HG03280 (cell line): Measurements from ENCODE around the gene SPTB.

Experiments used
- ATAC-seq: cut with Tn5 transposase; IDR thresholded peaks from one replicate; pipeline ENCODE4 v1.9.1; 2021; ENCODE audit warnings: mild to moderate bottlenecking, moderate library complexity; ENCODE audit not compliant: unreplicated experiment

SPTB gene

DNA sequence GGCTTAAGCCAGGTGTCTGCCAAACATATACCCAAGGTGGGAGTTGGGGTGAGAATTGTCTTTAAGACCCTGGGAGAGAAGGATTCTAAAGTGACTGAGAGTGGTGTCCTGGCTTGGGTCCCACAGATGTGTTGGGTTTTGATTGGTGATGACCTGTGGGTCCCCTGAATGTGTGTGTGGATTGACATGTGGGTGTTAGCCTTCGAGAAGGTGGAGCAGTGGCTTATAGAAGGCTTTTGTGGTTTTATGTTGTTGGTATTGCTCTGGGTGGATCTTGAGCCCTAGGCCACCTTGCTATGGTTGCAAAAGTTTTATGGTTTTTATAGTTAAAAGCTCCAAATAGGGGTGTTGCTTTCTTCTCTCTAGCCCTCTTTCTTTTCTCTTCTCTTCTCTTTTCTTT is 145.8 kb downstream of the SPTB start:
- ATAC-seq = no peak

DNA sequence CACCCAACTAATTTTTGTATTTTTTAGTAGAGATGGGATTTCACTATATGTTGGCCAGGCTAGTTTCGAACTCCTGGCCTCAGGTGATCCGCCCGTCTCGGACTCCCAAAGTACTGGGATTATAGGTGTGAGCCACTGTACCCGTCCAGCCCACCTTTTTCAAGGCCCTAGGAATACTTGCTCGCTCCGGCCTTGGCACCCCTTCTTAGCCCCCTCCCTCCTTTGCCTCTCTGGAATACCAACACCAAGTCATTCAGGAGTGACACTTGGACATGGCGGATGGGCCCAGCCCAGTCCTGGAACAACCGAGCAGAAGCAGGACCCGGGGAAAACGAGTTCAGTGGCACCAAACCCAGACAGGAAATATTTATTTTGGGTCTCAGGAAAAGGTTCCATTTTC is 146.4 kb downstream of the SPTB start:
- ATAC-seq = no peak

GRCh38 chr14:64732536-64733120 is 147.1 kb downstream of the SPTB start:
- no peak for ATAC-seq

DNA sequence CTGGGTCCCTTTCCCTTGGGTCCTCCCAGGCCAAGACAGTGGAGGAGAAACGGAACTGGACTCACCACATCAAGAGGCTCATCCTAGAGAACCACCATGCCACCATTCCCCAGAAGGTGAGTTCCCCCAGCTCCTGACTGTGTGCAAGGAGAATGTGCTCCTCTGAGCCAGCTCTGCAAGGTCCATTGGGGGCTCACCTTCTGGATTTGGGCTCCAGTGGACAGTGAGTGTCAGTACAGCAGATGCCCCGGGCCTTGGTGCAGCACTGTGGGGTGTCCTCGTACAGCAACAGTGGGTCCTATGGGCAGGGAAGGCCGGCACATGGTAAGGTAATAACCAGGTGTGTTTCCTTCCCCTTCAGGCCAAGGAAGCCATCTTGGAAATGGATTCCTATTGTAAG is 147.6 kb downstream of the SPTB start:
- ATAC-seq = no peak

DNA sequence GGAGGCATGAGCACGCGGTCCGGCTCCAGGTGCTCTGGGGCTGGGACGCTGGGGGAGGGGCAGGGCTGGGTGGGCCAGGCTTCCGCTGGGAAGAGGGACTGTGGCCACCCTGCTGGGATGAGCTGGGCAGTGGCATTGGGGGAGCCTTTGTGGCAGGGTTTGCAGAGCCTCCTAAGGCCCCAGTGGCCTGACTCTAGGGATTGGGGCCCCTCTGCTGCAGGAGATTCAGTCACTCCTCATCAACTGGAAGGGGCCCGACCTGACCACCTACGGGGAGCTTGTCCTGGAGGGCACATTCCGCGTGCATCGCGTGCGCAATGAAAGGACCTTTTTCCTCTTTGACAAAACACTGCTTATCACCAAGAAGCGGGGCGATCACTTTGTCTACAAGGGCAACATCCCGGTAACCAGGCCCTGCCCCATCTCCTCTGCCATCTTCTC is 148.5 kb downstream of the SPTB start:
- ATAC-seq = no peak

GRCh38 chr14:64730681-64731080 is 149.0 kb downstream of the SPTB start:
- no peak for ATAC-seq

GRCh38 chr14:64730061-64730440 is 149.7 kb downstream of the SPTB start:
- no peak for ATAC-seq

DNA sequence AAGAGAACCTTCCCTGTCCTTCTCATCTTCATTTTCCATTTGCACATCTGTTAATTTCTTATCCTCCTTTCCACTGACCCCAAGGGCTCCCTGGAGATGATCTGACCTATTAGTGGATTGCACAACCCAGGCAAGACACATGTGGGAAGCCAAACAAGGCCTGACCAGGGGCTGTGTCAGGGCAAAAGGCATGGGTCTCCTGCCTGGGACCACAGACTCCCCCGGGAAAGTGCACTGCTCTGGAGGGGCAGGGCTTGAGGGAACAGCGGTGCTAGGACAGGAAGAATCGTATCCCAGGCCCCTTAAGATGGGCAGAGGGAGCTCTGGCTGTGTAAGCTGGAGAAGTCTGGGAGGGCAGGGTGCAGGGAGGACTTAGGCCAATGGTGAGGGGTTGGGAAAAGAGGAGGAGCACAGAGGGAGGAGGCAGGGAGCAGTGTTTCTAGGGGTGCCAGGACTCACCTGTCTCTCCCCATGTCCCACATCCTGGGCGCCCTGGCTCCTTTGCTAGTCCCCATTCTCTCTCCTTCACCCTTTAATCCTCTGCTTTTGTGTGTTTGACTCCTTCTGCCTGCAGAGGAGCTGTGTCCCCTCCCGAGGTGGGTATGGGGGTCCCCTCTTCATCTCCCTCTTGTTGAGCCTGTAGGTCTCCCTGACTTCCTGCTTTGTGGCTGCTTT is 150.2 kb downstream of the SPTB start:
- ATAC-seq = no peak

GRCh38 chr14:64728856-64729255 is 150.9 kb downstream of the SPTB start:
- ATAC-seq = no peak

DNA sequence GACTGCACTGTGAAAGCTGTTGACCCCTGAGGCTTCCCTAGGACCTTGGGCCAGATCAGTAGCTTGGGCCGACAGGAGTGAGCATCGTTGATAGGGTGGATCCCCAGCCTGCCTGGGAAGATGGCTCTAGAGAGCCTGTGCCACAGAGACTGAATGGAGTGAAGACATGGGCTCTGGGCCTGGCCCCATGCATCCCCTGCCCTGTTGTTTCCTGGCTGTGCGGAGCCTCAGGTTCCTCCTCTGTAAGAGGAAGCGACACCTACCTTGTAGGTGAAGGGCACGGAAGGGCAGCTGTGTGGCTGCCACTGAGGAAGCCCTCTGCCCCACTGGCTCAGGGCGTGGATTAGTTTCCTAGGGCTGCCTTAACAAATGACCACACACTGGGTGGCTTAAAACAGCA is 151.6 kb downstream of the SPTB start:
- ATAC-seq = no peak

DNA sequence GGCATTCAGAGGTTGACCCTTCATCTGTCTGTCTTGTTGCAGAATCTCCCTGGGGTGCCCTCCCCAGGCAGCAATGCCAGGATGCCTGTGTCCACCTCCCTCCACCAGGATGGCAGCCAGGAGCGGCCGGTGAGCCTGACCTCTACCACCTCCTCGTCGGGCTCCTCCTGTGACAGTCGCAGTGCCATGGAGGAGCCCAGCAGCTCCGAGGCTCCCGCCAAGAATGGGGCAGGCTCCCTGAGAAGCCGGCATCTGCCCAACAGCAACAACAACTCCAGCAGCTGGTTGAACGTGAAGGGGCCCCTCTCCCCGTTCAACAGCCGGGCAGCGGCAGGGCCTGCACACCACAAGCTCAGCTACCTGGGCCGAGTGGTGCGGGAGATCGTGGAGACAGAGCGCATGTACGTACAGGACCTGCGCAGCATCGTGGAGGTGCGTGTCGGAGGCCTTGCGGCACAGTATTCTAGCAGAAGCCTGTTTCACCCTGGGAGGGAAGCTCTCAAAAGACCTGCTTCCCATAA is 152.1 kb downstream of the SPTB start:
- ATAC-seq = no peak

DNA sequence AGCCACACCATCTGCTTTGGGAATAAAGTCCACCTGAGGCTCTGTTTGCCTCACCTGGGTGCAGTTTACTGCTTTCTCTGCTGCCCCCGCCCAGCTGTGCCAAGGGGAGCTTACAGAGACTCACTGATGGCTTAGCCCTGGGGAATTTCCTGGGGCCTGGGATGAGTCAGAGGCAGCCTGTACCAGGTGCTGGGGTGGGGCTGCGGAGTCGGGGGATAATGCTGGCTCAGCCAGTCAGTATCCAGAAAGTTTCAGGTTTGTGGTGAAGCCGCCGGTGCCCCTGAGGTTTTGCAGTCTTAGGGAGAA is 153.2 kb downstream of the SPTB start:
- ATAC-seq = no peak

DNA sequence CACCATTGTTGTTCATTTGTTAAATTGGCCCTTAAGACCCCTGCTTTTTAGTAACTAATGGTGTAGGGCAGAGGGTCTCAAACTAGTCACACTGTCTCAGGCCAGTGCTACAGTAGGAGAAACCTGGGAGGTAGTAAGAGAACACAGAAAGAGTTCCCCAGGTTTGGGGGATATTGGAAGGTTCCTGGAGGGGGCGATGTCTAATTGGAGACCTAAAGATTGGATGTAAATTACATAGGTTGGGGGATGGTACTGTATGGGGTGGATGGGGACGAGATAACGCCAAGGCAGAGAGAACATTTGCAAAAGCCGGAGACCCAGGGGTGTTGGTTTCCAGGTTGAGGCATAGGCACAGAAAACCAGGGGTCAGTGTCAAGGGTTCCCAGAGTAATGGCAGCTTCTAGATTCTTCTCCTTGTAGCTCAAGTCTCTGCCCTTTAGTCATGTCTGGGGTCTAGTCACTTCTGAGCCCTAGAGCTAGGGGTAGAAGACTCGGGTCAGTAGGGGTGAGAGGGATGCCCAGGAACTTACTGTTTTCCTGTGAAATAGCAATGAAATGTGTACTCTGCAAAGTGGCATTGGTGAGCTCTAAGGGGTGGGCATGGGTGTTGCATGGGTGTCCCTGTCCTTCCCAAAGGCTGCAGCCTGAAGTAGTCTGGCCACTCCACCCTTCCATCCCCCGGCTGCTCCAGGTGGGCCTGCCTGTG is 153.7 kb downstream of the SPTB start:
- ATAC-seq = no peak

DNA sequence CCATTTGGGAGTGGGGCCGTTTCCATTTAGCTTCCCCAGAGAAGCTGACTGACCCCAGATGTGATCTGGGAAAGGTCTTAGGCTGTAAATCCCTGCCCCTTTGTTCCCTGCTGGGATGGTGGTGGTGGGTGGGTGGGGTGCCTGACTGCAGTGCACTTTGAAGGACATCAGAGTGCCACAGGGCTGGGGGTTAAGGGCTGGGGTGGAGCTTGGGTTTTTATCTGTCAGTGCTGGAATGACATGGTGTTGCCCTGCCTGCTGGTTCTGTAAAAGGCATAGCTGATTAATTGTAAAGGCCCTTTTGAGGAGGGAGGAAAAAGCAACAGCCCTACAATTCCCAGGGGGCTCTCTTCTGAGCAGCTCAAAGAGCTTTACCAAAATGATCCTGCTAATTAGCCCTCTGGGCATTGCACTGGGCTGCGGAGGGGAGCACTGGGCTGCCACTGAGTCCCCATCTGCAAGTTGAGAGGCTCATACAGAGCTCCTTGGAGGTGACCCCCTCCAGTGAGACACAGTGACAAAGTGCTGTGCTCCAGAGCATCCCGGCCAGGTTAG is 154.4 kb downstream of the SPTB start:
- ATAC-seq = no peak

DNA sequence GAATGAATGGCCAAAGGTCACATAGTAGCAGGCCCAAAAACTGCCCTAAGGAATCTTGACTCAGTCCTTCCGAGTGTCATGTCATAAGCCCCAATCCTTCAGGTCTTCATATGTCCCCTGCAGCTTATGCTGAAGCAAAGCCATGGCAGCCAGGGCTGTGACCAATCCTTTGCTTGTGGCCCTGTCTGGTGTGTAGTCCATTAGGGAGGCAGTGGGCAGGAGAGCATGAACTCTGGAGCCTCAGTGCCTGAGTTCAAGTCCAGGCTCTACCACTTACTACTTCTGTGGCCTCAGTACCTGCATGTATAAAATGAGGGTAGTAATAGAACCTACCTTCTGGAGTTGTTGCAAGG is 155.2 kb downstream of the SPTB start:
- no peak for ATAC-seq

GRCh38 chr14:64723691-64724577 is 155.8 kb downstream of the SPTB start:
- no peak for ATAC-seq

- ATAC-seq = no peak
These were observed 156.8 kb downstream of the SPTB start for GRCh38 chr14:64722842-64723447.

GRCh38 chr14:64721899-64722298 is 157.8 kb downstream of the SPTB start:
- ATAC-seq = no peak

GRCh38 chr14:64721391-64721791 is 158.3 kb downstream of the SPTB start:
- no peak for ATAC-seq

- ATAC-seq = no peak
These were observed 159.6 kb downstream of the SPTB start for GRCh38 chr14:64720131-64720576.

DNA sequence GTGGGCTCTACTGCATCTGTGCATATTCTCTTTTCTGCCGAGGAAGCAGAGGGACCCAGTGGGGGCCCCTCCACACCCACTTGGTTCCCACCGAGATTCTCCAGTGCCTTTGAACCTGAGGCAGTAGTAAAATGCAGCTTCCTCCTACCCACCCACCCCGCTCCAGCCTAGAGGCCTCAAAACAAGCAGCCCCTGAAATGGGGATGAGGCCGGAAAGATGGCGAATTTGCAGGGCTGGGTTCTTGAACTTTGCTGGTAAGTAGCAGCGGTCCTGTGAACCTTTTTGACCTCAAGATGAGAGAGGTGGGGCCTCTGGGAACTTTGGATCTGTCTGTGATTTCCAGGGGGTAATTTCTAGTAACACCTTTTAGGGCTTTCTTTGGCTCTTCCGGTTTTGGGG is 160.1 kb downstream of the SPTB start:
- ATAC-seq = no peak
